SU-DHL-6 (cell line): ENCODE results near the gene STK32B.

Source experiments
- H2AFZ ChIP-seq: fragments of 200-600 bp; sonication (generic); 2 replicates; pipeline ENCODE4 v1.6.1; 2014; ENCODE audit warnings: low read depth, mild to moderate bottlenecking, moderate library complexity, mixed read lengths, antibody characterized with exemption, low read length; ENCODE audit not compliant: severe bottlenecking
- H3F3A ChIP-seq: fragments of 200-600 bp; shearing (Covaris generic); 2 replicates; pipeline ENCODE4 v1.6.0; 2016; ENCODE audit warnings: antibody characterized with exemption, mild to moderate bottlenecking; ENCODE audit not compliant: insufficient read depth
- H3K27ac ChIP-seq: fragments of 200-600 bp; sonication (generic); 2 replicates; pipeline ENCODE4 v1.5.1; 2016; ENCODE audit warnings: low read depth, mild to moderate bottlenecking, low read length, moderate library complexity, mixed read lengths
- H3K27me3 ChIP-seq: fragments of 200-600 bp; sonication (generic), shearing (Covaris generic); 2 replicates; pipeline ENCODE4 v1.6.0; 2014; ENCODE audit warnings: mild to moderate bottlenecking, low read length
- H3K36me3 ChIP-seq: fragments of 200-600 bp; sonication (generic); 2 replicates; pipeline ENCODE4 v1.6.1; 2014; ENCODE audit warnings: mild to moderate bottlenecking, low read length, mixed read lengths
- H3K4me2 ChIP-seq: fragments of 300-600, 200-600 bp; shearing (Covaris generic), sonication (generic); 2 replicates; pipeline ENCODE4 v1.6.0; 2014; ENCODE audit warnings: low read length, low read depth, mild to moderate bottlenecking; ENCODE audit not compliant: poor library complexity, severe bottlenecking
- H3K4me3 ChIP-seq: fragments of 200-600 bp; sonication (generic); 2 replicates; pipeline ENCODE4 v1.5.1; 2014; ENCODE audit warnings: antibody characterized with exemption, low read length, mild to moderate bottlenecking, mixed read lengths; ENCODE audit not compliant: insufficient read depth, poor library complexity, severe bottlenecking
- H3K79me2 ChIP-seq: fragments of 200-600 bp; sonication (generic); 2 replicates; pipeline ENCODE4 v1.6.1; 2014; ENCODE audit warnings: mild to moderate bottlenecking, low read length, moderate library complexity; ENCODE audit not compliant: insufficient read depth
- H3K9ac ChIP-seq: fragments of 200-600 bp; sonication (generic); 2 replicates; pipeline ENCODE4 v1.7.0; 2014; ENCODE audit warnings: mild to moderate bottlenecking, low read length
- H3K9me2 ChIP-seq: fragments of 200-600 bp; sonication (generic); replicated peaks from 2 replicates; pipeline ENCODE4 v1.6.1; 2014; ENCODE audit warnings: low read length; ENCODE audit not compliant: insufficient read depth
- H3K9me3 ChIP-seq: fragments of 200-600 bp; sonication (generic); 2 replicates; pipeline ENCODE4 v1.6.1; 2014; ENCODE audit warnings: low read length, mixed read lengths; ENCODE audit not compliant: insufficient read depth
- H4K20me1 ChIP-seq: fragments of 200-600 bp; sonication (generic); 2 replicates; pipeline ENCODE4 v1.6.1; 2014; ENCODE audit warnings: low read depth, mild to moderate bottlenecking, antibody characterized with exemption, low read length, moderate library complexity, mixed read lengths
- CTCF ChIP-seq: fragments of 200-600 bp; sonication (generic); IDR thresholded peaks from one replicate; pipeline ENCODE4 v1.5.1; 2017; ENCODE audit warnings: antibody characterized with exemption, mild to moderate bottlenecking, low read length, moderate library complexity; ENCODE audit not compliant: insufficient read depth, poor library complexity, severe bottlenecking
- EZH2phosphoT487 ChIP-seq: fragments of 200-600 bp; sonication (generic), shearing (Covaris generic); conservative IDR thresholded peaks from 2 replicates; pipeline ENCODE4 v1.6.1; 2018; ENCODE audit warnings: mild to moderate bottlenecking, antibody characterized with exemption, low read length, moderate library complexity, mixed read lengths

STK32B gene

GRCh38 chr4:5267408-5267807, 216.1 kb downstream of the STK32B start:
- TF ChIP-seq EZH2phosphoT487 (no peak), CTCF (no peak)
- H3K4me2 ChIP-seq = no peak overlapping the region
- H2AFZ ChIP-seq = no peak overlapping the region
- no peak overlapping the region for H3K9ac ChIP-seq
- H3F3A ChIP-seq = no peaks in the 10 kb centered on the region
- no peaks in the 10 kb centered on the region for H3K9me3 ChIP-seq
- H3K9me2 ChIP-seq = no peaks in the 10 kb centered on the region
- H3K79me2 ChIP-seq = no peaks in the 10 kb centered on the region
- no peaks in the 10 kb centered on the region for H3K27me3 ChIP-seq
- no peak overlapping the region for H3K4me3 ChIP-seq
- H4K20me1 ChIP-seq = no peaks in the 10 kb centered on the region
- no peak overlapping the region for H3K27ac ChIP-seq
- no peaks in the 10 kb centered on the region for H3K36me3 ChIP-seq

GRCh38 chr4:5276475-5277075, 225.3 kb downstream of the STK32B start:
- Histone ChIP-seq H4K20me1 (no peaks in the 10 kb centered on the region), H3K9me2 (no peaks in the 10 kb centered on the region), H2AFZ (no peak overlapping the region), H3F3A (no peaks in the 10 kb centered on the region), H3K79me2 (no peaks in the 10 kb centered on the region), H3K36me3 (no peaks in the 10 kb centered on the region), H3K27me3 (no peaks in the 10 kb centered on the region), H3K4me3 (no peak overlapping the region), H3K9ac (no peak overlapping the region), H3K27ac (no peak overlapping the region), H3K4me2 (no peak overlapping the region), H3K9me3 (no peaks in the 10 kb centered on the region)
- TF ChIP-seq CTCF (no peak), EZH2phosphoT487 (no peak)

GRCh38 chr4:5277079-5277478, 225.8 kb downstream of the STK32B start:
- no peak overlapping the region for H3K4me2 ChIP-seq
- no peaks in the 10 kb centered on the region for H3F3A ChIP-seq
- H3K9me3 ChIP-seq = no peaks in the 10 kb centered on the region
- no peaks in the 10 kb centered on the region for H3K36me3 ChIP-seq
- no peaks in the 10 kb centered on the region for H3K9me2 ChIP-seq
- TF ChIP-seq EZH2phosphoT487 (no peak), CTCF (no peak)
- H3K4me3 ChIP-seq = no peak overlapping the region
- no peaks in the 10 kb centered on the region for H3K79me2 ChIP-seq
- no peaks in the 10 kb centered on the region for H4K20me1 ChIP-seq
- H3K27ac ChIP-seq = no peak overlapping the region
- H2AFZ ChIP-seq = no peak overlapping the region
- no peaks in the 10 kb centered on the region for H3K27me3 ChIP-seq
- no peak overlapping the region for H3K9ac ChIP-seq
